Brain pericyte (primary cell): Measurements from ENCODE around the gene MAP1LC3A.
"Not testable (repeated sequence)": the region's sequence is repeated elsewhere in the genome, so short reads cannot be mapped to it uniquely, and the experiment has no call there.

Experiments
- DNase-seq: peaks from one replicate; pipeline ENCODE4 v3.0.0-alpha.2; 2012; ENCODE audit warnings: low read depth, low spot score

Gene MAP1LC3A

DNA sequence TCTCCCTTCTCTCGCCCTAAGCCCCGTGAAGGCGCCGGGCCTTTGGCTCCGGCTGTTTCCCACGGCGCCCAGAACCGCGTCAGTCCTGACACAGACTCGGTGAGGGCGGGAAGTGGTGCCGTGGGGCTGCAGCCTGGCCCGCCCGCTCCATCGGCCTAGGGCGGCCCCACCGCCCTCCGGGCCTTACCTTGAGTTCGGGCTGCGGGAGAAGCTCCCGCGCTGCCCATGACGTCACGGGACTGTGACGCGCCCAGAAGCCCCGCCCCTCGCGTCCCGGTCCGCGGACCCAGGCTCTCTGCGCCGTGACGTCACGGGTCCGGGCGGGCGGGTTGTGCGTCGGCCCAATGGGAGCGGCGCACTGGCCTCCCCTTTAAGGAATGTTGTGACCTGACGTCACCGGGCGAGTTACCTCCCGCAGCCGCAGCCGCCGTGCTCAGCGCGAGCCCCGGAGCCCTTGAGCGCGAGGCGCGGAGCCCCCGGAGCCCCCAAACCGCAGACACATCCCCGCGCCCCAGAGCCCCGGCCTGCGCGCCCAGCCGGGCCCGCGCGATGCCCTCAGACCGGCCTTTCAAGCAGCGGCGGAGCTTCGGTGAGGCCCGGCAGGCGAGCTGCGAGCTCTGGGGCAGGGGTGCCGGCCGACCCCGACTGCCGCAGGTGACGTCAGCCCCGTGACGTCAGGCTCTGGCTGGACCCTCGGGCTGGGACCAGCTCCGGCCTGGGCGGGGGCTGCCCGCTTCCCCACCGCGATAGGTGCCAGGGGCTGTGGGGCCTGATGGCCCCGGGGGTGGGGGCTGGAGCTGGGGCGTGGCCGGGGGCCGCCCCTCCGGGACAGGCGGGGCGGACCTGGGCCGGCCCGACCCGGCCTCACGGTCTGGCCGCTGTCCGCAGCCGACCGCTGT, at the start of gene MAP1LC3A:
Gene MAP1LC3A, plus strand, starts transcription at position 399 of the 899 bp plus-strand sequence. Its CDS starts 151 bp downstream, at position 550.
- peak; percentile 84 for DNase-seq

DNA sequence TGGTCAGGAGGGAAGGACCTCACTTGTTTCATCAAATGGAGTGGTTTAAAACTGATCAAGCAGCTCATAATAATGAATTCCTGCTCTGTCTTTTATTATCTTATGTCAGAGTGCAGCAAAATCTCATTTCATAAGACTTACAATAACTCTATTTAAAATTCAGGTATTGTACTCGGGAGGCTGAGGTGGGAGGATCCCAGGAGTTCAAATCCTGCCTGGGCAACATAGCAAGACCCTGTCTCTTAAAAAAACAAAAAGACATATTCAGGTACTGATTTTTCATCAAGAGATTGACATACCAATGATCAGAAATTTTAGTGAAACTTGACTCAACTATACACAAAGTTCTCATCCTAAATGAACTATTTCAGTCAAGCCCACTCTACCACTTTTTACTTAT, 47.9 kb upstream of the MAP1LC3A start:
- DNase-seq, result no peak

DNA sequence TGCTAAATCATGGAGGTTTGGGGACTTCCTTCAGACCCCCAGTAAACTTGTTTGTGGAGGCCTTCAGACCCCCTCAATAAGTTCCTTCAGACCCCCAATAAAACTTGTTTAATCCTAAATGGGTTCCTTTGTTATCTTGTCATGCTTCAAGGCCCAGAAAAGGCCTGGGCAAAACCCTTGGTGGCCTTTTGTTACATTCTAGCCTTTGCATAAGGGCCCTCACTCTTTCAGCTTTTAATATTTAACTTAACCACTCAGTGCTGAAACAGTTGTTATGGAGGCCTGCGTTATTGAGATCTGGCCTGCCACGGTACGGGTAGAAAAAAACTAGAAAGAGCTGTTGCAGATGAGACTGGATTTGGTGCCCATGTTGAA, 46.6 kb upstream of the MAP1LC3A start:
- DNase-seq, result no peak

DNA sequence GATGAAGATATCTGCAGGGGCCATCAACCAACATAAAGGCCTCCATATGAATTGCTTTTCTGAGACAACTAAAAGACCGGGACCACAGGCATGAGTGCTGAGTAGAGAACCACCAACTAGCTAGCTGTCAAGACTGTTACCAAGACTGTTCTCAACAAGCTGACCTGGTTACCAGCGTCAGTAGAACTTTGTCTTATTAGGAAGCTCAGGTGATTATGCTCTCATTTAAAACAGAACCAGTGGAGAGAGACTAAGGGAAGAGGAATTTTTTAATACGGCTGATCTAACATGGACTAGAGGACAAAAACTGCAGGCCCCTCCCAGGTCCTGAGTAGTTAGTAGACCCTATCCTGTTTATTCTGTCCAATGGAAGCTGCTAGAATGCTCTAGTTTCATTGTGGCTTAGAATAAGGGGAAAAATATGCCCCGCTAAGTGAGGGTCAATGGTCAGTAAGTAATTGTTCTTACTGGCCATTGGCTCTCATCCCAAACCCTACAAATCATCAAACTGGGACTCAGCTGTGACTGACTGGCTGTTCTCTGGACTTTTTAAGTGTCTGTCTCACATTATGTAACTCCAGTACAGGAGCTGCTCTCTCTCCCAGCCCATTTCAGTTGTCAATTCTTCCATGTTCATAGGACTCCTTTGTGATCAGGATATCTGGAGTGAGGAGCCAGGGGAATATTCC, 46.1 kb upstream of the MAP1LC3A start:
- no peak for DNase-seq

DNA sequence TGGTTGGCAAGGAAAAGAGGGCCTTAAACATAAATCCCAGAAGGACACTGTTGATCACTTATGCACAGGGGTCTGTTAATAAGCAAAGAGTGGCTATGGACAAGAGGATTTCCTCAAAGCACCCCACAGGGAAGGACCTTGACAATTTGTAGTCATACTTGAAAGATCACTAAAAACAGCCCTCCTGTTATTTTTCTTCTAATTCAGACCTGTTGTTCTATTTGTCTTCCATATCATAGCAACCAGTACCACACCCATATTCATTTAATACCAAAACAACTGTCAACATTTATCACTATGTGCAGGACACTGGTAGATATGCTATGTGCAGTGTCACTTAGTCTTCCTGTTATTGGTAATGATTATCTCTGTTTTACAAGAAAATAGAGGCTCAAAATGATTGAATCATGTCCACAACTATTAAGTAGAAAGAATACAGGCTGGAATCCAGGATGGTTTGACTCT, 45.5 kb upstream of the MAP1LC3A start:
- no peak for DNase-seq

DNA sequence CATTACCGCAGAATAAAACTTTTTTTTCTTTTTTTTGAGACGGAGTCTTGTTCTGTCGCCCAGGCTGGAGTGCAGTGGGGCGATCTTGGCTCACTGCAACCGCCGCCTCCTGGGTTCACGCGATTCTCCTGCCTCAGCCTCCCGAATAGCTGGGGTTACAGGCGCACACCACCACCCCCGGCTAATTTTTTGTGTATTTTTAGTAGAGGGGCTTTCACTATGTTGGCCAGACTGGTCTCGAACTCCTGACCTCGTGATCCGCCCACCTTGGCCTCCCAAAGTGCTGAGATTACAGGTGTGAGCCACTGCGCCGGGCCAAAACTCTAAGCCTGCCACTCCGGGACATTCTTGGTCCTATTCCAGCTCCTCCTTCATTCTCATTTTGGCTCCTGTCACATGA, 44.5 kb upstream of the MAP1LC3A start:
- not testable (repeated sequence) for DNase-seq

DNA sequence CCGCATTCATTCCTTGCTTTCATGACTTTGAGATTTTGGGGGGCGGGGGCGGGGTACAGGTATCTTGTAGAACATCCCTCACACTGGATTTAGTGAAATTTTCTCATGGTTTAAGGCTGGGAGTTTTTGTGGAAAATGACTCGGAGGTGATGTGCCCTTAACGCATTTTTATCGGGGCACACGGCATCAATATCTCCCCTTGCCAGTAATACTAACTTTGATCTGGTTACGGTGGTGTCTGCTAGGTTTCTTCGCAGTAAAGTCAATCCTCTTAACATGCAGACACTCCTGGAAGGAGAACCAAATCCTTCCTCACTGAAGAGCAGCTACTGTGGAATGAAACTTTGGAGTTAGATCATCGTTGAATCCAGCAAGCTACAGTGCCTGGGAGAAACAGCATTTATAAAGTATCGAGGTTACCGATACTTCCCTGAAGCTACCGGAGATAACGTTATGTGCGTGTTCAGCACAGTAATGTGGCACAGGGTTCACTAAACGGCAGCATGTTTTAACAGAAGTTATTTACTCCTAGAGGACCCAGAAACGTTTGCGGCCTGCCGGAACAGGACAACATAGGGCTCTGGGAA, 43.5 kb upstream of the MAP1LC3A start:
- no peak for DNase-seq

DNA sequence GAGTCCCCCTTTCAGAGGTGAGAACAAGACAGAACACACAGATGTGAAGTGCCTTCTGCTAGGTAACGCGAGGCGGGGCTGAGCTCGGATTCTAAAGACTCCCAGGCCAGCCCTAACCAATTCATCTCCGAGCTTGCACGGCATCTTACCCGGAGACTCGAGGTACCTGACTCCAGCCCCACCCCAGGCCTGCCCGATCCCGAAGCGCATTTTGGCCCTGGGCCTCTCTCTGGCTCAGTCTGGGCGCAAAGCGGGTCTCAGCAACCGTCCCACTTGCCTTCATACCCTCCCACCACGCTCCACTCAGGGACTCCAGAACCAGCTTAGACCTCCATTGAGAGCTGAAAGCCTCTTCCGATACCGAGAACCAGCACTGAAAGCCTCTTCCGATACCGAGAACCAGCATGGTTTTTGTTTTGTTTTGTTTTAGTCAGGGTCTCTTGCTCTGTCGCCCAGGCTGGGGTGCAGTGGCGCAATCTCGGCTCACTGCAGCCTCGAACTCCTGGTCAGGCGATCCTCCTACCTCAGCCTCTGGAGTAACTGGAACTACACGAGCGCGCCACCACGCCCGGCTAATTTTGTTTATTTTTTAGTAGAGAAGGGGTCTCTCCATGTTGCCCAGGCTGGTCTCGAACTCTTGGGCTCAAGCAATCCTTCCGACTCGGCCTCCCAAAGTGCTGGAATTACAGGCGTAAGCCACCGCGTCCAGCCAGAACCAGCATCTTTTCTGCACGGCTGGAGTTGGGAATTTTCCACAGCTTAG, 42.9 kb upstream of the MAP1LC3A start:
- DNase-seq, result no peak

DNA sequence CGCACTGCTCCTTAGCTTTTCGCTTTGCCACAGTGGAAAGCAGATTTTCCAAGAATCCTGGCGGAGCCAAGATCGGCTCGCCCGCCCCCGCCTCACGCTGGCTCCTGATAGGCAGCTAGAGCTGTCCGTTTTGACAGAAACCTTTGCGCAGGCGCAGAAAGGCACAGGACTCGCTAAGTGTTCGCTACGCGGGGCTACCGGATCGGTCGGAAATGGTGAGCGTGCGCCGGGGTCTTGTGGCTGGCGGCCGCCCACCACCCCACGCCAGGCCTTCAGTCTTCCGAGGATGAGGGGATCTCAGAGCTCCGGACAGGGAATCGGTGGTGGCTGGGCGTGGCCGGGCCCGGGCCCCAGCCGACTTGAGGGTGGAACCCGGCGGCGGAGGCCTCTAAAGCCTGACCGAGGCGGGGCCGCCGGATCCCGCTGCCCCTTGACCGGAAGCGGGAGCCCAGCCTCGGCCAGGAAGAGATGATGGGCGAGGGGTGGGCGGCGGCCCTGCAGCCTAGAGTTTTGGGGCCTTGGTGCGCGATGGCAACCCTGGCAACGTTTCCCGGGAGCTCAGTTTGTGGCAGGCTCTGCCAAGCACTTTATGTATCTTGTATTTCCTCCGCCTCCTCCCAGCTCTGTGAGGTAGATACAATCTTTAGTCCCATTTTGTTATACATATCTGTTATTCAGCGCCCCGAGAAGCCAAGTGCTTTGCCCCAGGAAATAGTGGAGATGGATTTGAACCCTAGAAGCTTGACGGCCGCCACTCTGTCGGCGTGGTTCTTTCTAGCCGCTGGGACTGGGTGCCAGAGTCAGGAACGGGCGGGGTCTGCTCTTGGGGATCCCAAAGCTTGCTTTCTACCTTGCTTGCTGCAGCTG, 42.0 kb upstream of the MAP1LC3A start, which contains the start of gene DYNLRB1:
Gene DYNLRB1, plus strand, starts transcription at position 176 of the 867 bp plus-strand sequence. Its CDS starts 37 bp downstream, at position 213.
- DNase-seq, result peak; percentile 91

DNA sequence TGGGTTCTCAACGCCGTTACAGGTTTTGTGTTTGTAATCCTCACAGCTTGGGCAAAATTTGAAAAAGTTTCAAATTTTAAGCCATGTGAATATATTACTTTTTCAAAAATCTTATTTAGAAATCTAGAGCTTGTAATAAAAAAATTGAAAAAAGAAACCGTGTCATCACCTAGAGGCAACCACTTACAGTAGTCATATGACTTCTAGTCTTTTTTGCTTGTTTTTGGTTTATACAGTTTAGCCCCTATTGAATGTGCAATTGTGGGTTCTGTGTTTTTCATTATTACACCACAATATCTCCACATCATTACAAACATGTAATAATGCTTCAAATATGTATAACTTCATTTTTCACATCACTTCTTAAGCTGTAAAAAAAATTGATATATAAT, 41.4 kb upstream of the MAP1LC3A start:
- no peak for DNase-seq

DNA sequence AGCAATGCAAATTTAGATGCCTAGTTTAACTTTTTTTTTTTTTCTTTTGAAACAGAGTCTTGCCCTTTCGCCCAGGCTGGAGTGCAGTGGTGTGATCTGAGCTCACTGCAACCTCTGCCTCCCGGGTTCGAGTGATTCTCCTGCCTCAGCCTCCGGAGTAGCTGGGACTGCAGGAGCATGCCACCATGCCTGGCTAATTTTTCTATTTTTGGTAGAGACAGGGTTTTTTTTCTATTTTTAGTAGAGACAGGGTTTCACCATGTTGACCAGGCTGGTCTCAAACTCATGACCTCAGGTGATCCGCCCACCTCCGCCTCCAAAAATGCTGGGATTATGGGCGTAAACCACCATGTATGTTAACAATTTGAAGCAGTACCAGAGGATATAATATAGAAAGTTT, 39.7 kb upstream of the MAP1LC3A start:
- DNase-seq, result not testable (repeated sequence)

DNA sequence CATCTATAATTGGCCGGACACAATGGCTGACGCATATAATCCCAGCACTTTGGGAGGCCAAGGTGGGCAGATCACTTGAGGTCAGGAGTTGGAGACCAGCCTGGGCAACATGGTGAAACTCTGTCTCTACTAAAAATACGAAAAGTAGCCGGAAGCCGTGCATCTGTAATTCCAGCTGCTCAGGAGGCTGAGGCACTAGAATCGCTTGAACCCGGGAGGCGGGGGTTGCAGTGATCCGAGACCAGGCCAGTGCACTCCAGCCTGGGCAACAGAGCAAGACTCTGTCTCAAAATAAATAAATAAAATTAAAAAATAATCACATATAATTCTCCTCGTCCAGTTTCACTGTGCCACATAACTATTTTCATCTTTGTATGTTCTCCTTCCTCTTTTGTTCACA, 38.7 kb upstream of the MAP1LC3A start:
- DNase-seq, result not testable (repeated sequence)

DNA sequence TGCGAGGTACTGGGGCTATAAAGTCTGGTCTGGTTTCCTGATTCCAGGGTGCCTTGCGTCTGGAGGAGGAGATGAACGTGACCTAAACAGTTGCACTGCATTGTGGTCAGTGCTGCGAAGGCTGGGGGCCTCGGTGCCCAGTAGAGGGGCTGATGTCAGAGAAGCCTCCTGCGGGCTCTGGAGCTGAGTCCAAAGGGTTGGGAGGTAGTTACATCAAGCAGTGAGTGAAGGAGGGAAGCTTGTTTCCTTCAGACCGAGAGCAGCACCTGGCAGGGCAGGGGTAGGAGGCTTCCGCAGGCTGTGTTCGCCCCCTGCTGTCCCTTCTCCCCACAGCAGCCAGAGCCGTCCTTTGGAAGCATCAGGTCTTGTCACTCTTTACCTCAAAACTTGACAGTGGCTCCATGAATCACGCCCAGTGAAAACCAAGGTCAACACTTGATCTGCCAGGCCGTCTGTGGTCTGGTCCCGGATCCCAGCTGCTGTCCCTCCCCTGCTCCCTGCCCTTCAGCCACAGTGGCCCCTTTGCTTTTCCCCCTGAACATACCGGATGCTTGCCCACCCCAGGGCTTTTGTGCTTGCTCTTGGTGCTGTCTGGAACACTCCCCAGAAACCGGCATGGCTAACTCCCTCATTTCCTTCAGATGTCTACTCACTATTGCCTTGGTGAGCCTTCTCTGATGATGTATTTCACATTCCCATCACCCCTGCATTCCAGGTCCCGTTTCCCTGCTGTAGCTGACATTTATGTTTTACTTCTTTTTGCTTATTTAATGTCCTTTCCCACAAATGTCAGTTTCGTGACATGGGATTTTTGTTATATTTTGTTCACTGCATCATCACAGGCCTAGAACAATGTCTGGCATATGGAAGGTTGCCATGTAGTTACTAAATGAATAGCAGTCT, 35.3 kb upstream of the MAP1LC3A start:
- peak; percentile 59 for DNase-seq

DNA sequence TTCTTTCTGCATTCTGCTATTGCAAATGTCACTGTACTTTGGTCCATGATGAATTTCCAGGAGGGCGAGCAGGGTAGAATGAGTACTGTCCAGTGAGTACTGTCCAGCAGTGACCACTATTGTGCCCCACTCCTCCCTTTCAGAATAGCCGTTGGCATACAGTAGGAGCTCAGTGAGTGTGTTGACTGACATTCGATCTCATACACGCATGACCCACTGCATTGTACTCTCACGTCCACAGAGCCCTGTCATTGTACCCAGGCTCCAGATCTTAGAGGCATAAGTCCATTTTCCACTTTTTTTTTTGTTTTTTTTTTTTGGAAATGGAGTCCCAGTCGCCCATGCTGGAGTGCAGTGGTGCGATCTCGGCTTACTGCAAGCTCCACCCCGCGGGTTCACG, 34.1 kb upstream of the MAP1LC3A start:
- DNase-seq, result no peak

DNA sequence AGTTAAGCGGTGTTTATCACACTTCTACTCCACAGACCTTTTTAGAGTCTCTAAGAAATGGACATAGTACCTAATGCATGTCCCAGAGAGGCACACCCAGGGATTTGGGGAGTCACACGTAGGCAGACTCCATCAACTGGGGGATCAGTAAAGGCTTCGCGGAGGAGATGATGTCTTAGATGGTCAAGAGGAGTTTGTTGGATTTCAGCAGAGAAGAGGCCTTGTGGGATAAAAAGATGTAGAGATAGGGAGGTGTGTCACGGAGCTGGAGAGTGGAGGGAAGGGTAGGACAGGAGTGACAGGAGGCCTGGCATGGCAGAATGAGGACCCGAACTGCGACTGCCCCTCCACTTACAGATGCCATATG, 33.2 kb upstream of the MAP1LC3A start:
- no peak for DNase-seq

DNA sequence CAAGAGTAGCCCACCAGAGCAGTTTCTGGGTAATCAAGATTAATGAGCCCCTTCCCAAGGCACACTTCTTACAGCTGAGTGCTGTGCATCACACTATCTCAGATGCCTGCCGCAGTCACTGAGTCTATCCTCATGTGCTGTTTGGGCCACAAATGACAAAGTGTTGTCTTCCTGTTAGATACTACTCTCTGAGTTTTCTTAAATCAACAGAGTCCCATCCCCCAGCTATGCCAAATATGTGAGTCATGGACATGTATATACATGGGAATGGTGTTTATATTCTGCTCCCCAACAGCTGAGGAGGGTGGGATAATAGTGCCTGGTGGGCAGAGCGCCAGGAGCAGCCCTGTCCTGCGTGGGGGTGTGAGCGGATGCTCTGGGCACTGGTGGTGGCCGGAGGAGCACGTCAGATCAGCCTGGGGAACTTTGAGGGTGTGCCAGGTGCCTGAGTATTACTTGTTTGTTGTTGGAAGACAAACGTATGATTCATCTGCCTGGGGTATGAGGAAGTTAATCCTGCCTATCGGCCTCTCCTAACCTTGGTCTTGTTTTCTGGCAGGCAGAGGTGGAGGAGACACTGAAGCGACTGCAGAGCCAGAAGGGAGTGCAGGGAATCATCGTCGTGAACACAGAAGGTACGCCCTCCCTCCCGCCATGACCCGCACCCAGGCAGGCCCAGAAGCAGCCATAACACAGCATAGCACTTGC, 32.7 kb upstream of the MAP1LC3A start:
- peak; percentile 83 for DNase-seq

DNA sequence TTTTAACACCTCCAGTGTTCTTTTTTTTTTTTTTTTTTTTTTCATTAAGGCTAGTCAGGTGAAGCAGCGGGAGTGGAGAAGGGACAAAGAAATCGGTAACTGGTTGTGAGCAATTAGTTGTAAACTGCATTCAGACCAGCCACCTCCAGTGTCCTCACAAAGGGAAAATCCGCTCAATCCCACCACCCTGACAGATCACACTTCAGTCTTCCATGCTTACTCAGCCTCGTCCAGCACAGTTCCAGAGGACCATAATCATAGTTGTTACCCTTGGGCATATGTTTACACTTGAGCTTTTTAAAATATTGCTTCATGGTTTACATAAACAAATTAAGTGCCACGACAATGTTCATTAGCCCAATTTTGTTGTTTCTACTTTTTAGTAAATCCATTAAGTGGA, 32.1 kb upstream of the MAP1LC3A start:
- DNase-seq, result no peak

DNA sequence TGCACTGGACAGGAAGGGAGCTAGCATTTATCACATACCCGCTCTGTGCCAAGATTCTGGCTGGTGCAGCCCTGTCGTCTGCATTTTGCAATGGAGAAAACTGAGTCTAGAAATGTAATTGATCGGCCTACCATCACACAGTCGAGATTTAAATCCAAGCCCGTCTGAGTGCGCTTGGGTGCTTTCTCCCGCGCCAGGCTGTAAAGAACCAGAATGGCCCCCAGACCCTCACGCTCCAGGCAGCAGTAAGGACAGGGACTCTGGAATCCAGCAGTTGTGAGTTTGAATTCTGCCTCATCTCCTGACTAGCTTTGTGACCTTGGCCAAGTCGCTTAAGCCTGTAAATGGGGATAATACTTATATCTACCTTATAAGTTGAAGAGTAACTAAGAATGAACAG, 31.5 kb upstream of the MAP1LC3A start:
- no peak for DNase-seq

DNA sequence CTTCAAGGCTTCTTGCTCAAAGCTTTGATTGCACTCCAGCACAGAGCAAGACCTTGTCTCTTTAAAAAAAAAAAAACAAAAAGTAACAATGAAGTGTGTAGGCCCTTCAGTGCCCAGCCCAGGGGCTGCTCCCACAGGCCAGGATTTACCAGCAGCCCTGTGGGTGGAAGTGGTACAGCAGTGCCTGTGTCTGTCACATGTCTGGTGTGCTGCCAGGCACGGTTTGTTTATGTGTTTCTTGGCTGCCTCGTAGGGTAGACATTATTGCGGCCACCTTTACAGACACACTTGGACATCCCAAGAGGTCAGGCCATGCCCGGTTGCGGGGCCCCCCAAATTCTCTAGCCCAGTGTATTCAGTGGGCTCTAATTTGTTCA, 29.6 kb upstream of the MAP1LC3A start:
- DNase-seq, result no peak
